IMR-90 (cell line): ENCODE data around the gene NAV1. TPM values are rescaled to one million over a fixed set of nuclear protein-coding genes. Genes with fewer than 3 reads are reported as not detected.

Experiments
- ATAC-seq: fragments of 200-7000 bp; cut with Tn5 transposase; 2 replicates; pipeline ENCODE4 v1.9.1; 2020; ENCODE audit warnings: low read depth, mild to moderate bottlenecking, moderate library complexity
- BruUV-seq: library from RNA; stranded (reverse); fragments of 400-500 nt; replicated peaks from 2 replicates; lab custom pipeline; 2021; lab: Mats Ljungman, UMichigan
- CTCF ChIA-PET: fragments of 300-600 bp; formaldehyde crosslinking; extraction: SDS; loops from one replicate; lab custom pipeline; 2021; ENCODE audit warnings: antibody characterized with exemption; lab: Yijun Ruan, JAX
- POLR2A ChIA-PET: fragments of 300-600 bp; sonication (Branson Sonifier 250); formaldehyde crosslinking; loops from one replicate; lab custom pipeline; 2022; ENCODE audit warnings: antibody characterized with exemption; ENCODE audit not compliant: unreplicated experiment; lab: Charles Lee
- DNase-seq: peaks from one replicate; pipeline ENCODE4 v3.0.0; 2013
- H2AFZ ChIP-seq: replicated peaks from 2 replicates; pipeline ENCODE3; 2013; ENCODE audit warnings: low read length, mild to moderate bottlenecking; ENCODE audit not compliant: poor library complexity
- H2AK5ac ChIP-seq: 2 replicates; pipeline ENCODE4 v1.6.1; 2013; ENCODE audit warnings: low read depth, low read length, inconsistent platforms
- H2AK9ac ChIP-seq: replicated peaks from 2 replicates; pipeline ENCODE3; 2013; ENCODE audit warnings: mild to moderate bottlenecking, low read depth, low read length, moderate library complexity; ENCODE audit not compliant: poor library complexity
- H2BK120ac ChIP-seq: 2 replicates; pipeline ENCODE4 v1.6.1; 2013; ENCODE audit warnings: low read depth, low read length, inconsistent platforms
- H2BK15ac ChIP-seq: 3 replicates; pipeline ENCODE4 v1.6.1; 2013; ENCODE audit warnings: low read depth, low read length, inconsistent platforms
- H2BK20ac ChIP-seq: 2 replicates; pipeline ENCODE4 v1.6.1; 2013; ENCODE audit warnings: low read depth, mild to moderate bottlenecking, inconsistent platforms, low read length, moderate library complexity
- H2BK5ac ChIP-seq: 2 replicates; pipeline ENCODE4 v1.6.1; 2013; ENCODE audit warnings: mild to moderate bottlenecking, low read depth, low read length, inconsistent platforms; ENCODE audit not compliant: poor library complexity, severe bottlenecking
- H3K14ac ChIP-seq: replicated peaks from 2 replicates; pipeline ENCODE4 v1.6.1; 2013; ENCODE audit warnings: low read depth, low read length, inconsistent platforms
- H3K18ac ChIP-seq: 2 replicates; pipeline ENCODE4 v1.6.1; 2013; ENCODE audit warnings: low read depth, low read length, control low read depth
- H3K23ac ChIP-seq: 2 replicates; pipeline ENCODE4 v1.6.1; 2013; ENCODE audit warnings: low read depth, low read length, inconsistent platforms
- H3K27ac ChIP-seq: 2 replicates; pipeline ENCODE4 v1.5.1; 2013; ENCODE audit warnings: mild to moderate bottlenecking, control low read depth, low read length; ENCODE audit not compliant: insufficient read depth
- H3K27me3 ChIP-seq: 2 replicates; pipeline ENCODE4 v1.6.1; 2013; ENCODE audit warnings: low read length; ENCODE audit not compliant: control insufficient read depth, insufficient read depth
- H3K36me3 ChIP-seq: 2 replicates; pipeline ENCODE4 v1.6.1; 2013; ENCODE audit warnings: low read length, mixed read lengths; ENCODE audit not compliant: control insufficient read depth, insufficient read depth
- H3K4ac ChIP-seq: 2 replicates; pipeline ENCODE4 v1.6.1; 2013; ENCODE audit warnings: low read depth, low read length, inconsistent platforms
- H3K4me1 ChIP-seq: 2 replicates; pipeline ENCODE4 v1.6.1; 2013; ENCODE audit warnings: low read length, mixed read lengths; ENCODE audit not compliant: control insufficient read depth, insufficient read depth
- H3K4me2 ChIP-seq: 2 replicates; pipeline ENCODE4 v1.6.1; 2013; ENCODE audit warnings: low read depth, mild to moderate bottlenecking, control low read depth, low read length, moderate library complexity
- H3K4me3 ChIP-seq: 2 replicates; pipeline ENCODE4 v1.5.1; 2013; ENCODE audit warnings: low read depth, mild to moderate bottlenecking, control low read depth, low read length, moderate library complexity; ENCODE audit not compliant: insufficient read depth
- H3K56ac ChIP-seq: 2 replicates; pipeline ENCODE4 v1.6.1; 2013; ENCODE audit warnings: low read length, inconsistent platforms; ENCODE audit not compliant: insufficient read depth; ENCODE audit errors: extremely low read depth
- H3K79me1 ChIP-seq, 2 experiments: 2 replicates each; pipeline ENCODE4 v1.6.1; 2013; ENCODE audit warnings: low read length in 2 of 2, inconsistent platforms in 1 of 2, low read depth in 1 of 2
- H3K9ac ChIP-seq: 2 replicates; pipeline ENCODE4 v1.6.1; 2013; ENCODE audit warnings: low read depth, low read length, control low read depth
- H3K9me1 ChIP-seq: 2 replicates; pipeline ENCODE4 v1.6.1; 2013; ENCODE audit warnings: low read length, inconsistent platforms; ENCODE audit not compliant: insufficient read depth
- H3K9me3 ChIP-seq: 2 replicates; pipeline ENCODE4 v1.6.1; 2013; ENCODE audit warnings: low read length; ENCODE audit not compliant: control insufficient read depth, insufficient read depth
- H4K20me1 ChIP-seq: 2 replicates; pipeline ENCODE4 v1.6.1; 2013; ENCODE audit warnings: low read length, inconsistent platforms; ENCODE audit not compliant: insufficient read depth
- H4K5ac ChIP-seq: 2 replicates; pipeline ENCODE4 v1.6.1; 2013; ENCODE audit warnings: mild to moderate bottlenecking, low read depth, low read length, control low read depth
- H4K8ac ChIP-seq, 2 experiments: 2 replicates each; pipeline ENCODE4 v1.6.1; 2013; ENCODE audit warnings: low read depth in 2 of 2, low read length in 2 of 2, control low read depth in 1 of 2, inconsistent platforms in 1 of 2
- H4K91ac ChIP-seq: 2 replicates; pipeline ENCODE4 v1.6.1; 2013; ENCODE audit warnings: low read depth, low read length, inconsistent platforms; ENCODE audit not compliant: insufficient read depth
- BHLHE40 ChIP-seq: fragments of 150-350 bp; IDR thresholded peaks from 2 replicates; pipeline ENCODE4 v1.6.1; 2016; ENCODE audit warnings: mild to moderate bottlenecking, low read depth, low read length
- CEBPB ChIP-seq: IDR thresholded peaks from 2 replicates; pipeline ENCODE4 v1.6.1; 2012; ENCODE audit warnings: low read depth, low read length, improper control_type of control experiment
- MAFK ChIP-seq: IDR thresholded peaks from 2 replicates; pipeline ENCODE4 v1.6.1; 2012; ENCODE audit warnings: low read depth, low read length, improper control_type of control experiment
- MXI1 ChIP-seq: IDR thresholded peaks from 2 replicates; pipeline ENCODE4 v1.6.1; 2012; ENCODE audit warnings: low read depth, mild to moderate bottlenecking, low read length, moderate library complexity, borderline replicate concordance
- RAD21 ChIP-seq: IDR thresholded peaks from 2 replicates; pipeline ENCODE4 v1.6.1; 2012; ENCODE audit warnings: low read length, improper control_type of control experiment
- WGBS, 2 experiments: methylation state at CpG; one replicate each; pipeline versions ENCODE4 v1.1.5 to v1.1.7; 2013; ENCODE audit warnings: missing lambda C conversion rate in 2 of 2; ENCODE audit not compliant: insufficient read length in 1 of 2; ENCODE audit errors: extremely low coverage in 2 of 2; 5-methylcytosine and 5-hydroxymethylcytosine counted together
- dilution Hi-C: fragments of 300-500 bp; cut with HindIII; formaldehyde crosslinking; loops from one replicate; pipeline ENCODE4 v1.14.3; 2018; ENCODE audit warnings: low sequenced_read_pairs; ENCODE audit not compliant: unreplicated experiment
- in situ Hi-C: fragments of 300-500 bp; cut with MboI; formaldehyde crosslinking; loops from 3 replicates; pipeline ENCODE4 v1.14.3; 2019; ENCODE audit warnings: low sequenced_read_pairs, inconsistent platforms, mixed read lengths
- intact Hi-C: fragments of 100-400 bp; cut with micrococcal nuclease; formaldehyde crosslinking; loops from 2 replicates; pipeline ENCODE4 v1.10.0; 2022
- polyA plus RNA-seq, 3 experiments: library from polyadenylated mRNA; depleted of rRNA; stranded (reverse); fragments of >200 nt; gene quantifications; 2 replicates each; pipeline ENCODE4 v1.2.3, GENCODE V29; 2012; ENCODE audit warnings: low replicate concordance in 1 of 3
- total RNA-seq: library from RNA; depleted of rRNA; stranded (reverse); fragments of >200 nt; gene quantifications from 2 replicates; pipeline ENCODE4 v1.2.3, GENCODE V29; 2012

NAV1 gene
- total and polyA plus RNA-seq, 2 of the 4 experiments (the other 2 are of a cell fraction) = 14.0 to 23.1 TPM

DNA sequence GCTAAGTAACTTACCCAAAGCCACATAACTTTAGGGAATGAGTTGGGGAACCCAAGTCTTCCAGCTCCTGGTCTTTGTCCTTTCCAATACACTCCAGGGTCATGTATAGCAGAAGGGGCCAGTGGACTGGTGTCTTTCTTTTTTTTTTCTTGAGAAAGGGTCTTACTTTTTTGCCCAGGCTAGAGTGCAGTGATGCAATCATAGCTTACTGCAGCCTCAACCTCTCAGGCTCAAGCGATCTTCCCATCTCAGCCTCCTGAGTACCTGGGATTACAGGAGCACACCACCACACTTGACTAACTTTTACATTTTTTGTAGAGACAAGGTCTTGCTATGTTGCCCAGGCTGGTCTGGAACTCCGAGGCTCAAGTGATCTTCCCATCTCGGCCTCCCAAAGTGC, 12.2 kb downstream of the NAV1 start:
- Histone ChIP-seq H3K79me1 (peaks cover 12 to 75% of the 10 kb centered on the region in 2 experiments), H3K14ac (peak overlapping the region; percentile 32; the same call in 1 of the 2 replicates), H3K9me1 (peaks cover 29% of the 10 kb centered on the region), H3K9ac (no peak overlapping the region), H2BK15ac (peak overlapping the region; percentile 23; the same call in 1 of the 3 replicates), H4K91ac (no peak overlapping the region), H2AK5ac (peak overlapping the region; percentile 56), H2BK120ac (peak overlapping the region; percentile 46; the same call in 1 of the 2 replicates), H3K56ac (no peak overlapping the region), H2AFZ (no peak overlapping the region), H4K5ac (no peak overlapping the region), H3K18ac (no peak overlapping the region), H2BK5ac (peak overlapping the region; percentile 82), H3K36me3 (0 out of 2 replicates have a peak, but pooled peaks cover 2% of the 10 kb centered on the region), H4K8ac (peak overlapping the region in 1 of 2 experiments; percentile 51; a peak in 1 of 4 replicates), H3K4me2 (no peak overlapping the region), H4K20me1 (no peaks in the 10 kb centered on the region), H3K27ac (peak overlapping the region; percentile 42), H3K4me1 (peaks cover 28% of the 10 kb centered on the region), H3K4me3 (no peak overlapping the region), H3K4ac (peak overlapping the region; percentile 63), H3K27me3 (no peaks in the 10 kb centered on the region), H3K23ac (peak overlapping the region; percentile 61; the same call in 1 of the 2 replicates), H3K9me3 (no peaks in the 10 kb centered on the region), H2AK9ac (no peak overlapping the region), H2BK20ac (peak overlapping the region; percentile 48; the same call in 1 of the 2 replicates)
- no peak for DNase-seq
- CTCF ChIA-PET = interaction anchor here (0.8 kb wide), 1 partner anchor 15 kb away, joined by 4 read pairs; no protein-coding TSS in a partner anchor
- POLR2A ChIA-PET = interaction anchor here (0.6 kb wide), 1 partner anchor 99 kb away, joined by 3 read pairs; no protein-coding TSS in a partner anchor
- in situ Hi-C loops = no loop called here
- WGBS, 2 experiments = 80% methylated on average over 2 of the region's 3 CpGs; no CpG with 5 or more reads in 1 of the 2 experiments
- no peak for TF ChIP-seq MAFK
- TF ChIP-seq MXI1 = no peak
- TF ChIP-seq BHLHE40 = no peak
- peak; percentile 55; the same call in 1 of the 2 replicates for TF ChIP-seq CEBPB
- no peak for TF ChIP-seq RAD21
- ATAC-seq = no peak
- BruUV-seq = no TSS peak
- dilution Hi-C loops = no loop called here
- intact Hi-C loops = no loop called here
